ENCODE results near the gene KCTD4.

Gene KCTD4

DNA sequence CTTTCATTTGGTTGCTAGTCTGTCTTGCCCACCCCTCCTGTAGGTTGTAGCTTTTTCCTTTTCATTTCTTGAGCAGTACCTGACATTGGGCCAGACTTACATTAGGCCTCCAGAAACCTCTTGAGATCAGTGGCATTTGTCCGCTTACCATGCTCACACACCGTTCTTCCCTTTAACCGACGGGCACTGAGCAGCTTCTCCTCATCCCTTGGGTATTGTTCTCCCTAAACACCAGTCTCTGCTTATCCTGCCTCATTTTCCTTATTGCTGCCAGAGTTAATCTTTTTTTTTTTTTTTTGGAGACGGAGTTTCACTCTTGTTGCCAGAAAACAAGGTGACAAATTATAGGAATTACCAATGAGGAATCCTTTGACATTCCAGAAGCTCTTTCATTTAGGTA lies 27.2 kb upstream of the KCTD4 start:
- Histone ChIP-seq H3K9me3 (replicated peaks in 1 of 2; ENCODE audit: control insufficient read depth in 2 of 2, insufficient read depth in 1 of 2, low read depth in 1 of 2, low read length in 2 of 2) (no peaks in the 10 kb centered on the region), H3K9ac (ENCODE audit: low read depth, low read length, poor library complexity) (no peak overlapping the region), H2AFZ (ENCODE audit: low read length) (no peak overlapping the region), H3K4me3 (ENCODE audit: low read length in 2 of 2) (no peak overlapping the region), H2BK5ac (ENCODE audit: low read length) (no peak overlapping the region), H2BK15ac (ENCODE audit: low read length) (no peak overlapping the region), H3K4ac (ENCODE audit: low read length) (no peak overlapping the region), H3K14ac (ENCODE audit: low read length) (no peak overlapping the region), H3K23ac (ENCODE audit: low read depth, low read length, poor library complexity) (no peak overlapping the region), H3K36me3 (replicated peaks in 1 of 2; ENCODE audit: control insufficient read depth in 2 of 2, insufficient read depth in 2 of 2, low read length in 2 of 2) (peaks cover 0 to 4% of the 10 kb centered on the region in 2 donors), H4K91ac (ENCODE audit: low read depth, low read length, poor library complexity) (no peak overlapping the region), H3K18ac (ENCODE audit: low read length) (no peak overlapping the region), H2BK120ac (ENCODE audit: low read depth, low read length) (no peak overlapping the region), H3K27me3 (ENCODE audit: control insufficient read depth in 3 of 3, insufficient read depth in 3 of 3, low read depth in 1 of 3, low read length in 3 of 3) (no peaks in the 10 kb centered on the region), H3K79me1 (ENCODE audit: low read depth, low read length) (no peaks in the 10 kb centered on the region), H3K27ac (replicated peaks; ENCODE audit: low read length) (no peak overlapping the region), H3K4me1 (ENCODE audit: control insufficient read depth in 2 of 2, insufficient read depth in 1 of 2, low read depth in 1 of 2, low read length in 2 of 2) (no peaks in the 10 kb centered on the region), H4K8ac (ENCODE audit: low read depth, low read length) (no peak overlapping the region), H2AK5ac (ENCODE audit: low read depth, low read length) (no peak overlapping the region), H2BK12ac (ENCODE audit: low read length) (no peak overlapping the region), H3K4me2 (ENCODE audit: insufficient read depth, low read length, poor library complexity, severe bottlenecking) (no peak overlapping the region)
- no peak for DNase-seq (ENCODE audit: low spot score)
- no CpG with 5 or more reads among the region's 5 CpGs for WGBS, 2 donors (ENCODE audit: extremely low coverage in 2 of 2, insufficient read length in 2 of 2, insufficient replicate concordance in 1 of 2)

DNA sequence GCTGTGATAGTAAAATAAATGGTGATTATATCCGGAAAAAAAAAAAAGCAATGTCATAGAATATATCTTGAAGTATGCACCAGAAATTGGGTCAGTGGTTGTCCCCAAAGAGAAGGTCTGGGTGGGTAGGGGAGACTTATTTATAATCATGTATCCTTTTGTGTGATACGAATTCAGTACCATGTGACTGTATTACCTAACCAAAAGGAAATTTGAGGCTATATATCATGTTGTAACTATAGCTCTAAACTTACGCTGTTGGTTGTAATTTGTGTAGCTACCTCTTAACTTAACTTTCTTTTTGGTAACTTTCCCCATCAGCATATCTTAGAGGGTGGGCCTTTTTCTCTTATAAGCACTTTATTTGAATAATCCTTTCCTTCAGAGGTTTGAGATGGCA lies 25.2 kb upstream of the KCTD4 start:
- Histone ChIP-seq H2AK5ac (ENCODE audit: low read depth, low read length) (no peak overlapping the region), H4K91ac (ENCODE audit: low read depth, low read length, poor library complexity) (no peak overlapping the region), H3K9me3 (replicated peaks in 1 of 2; ENCODE audit: control insufficient read depth in 2 of 2, insufficient read depth in 1 of 2, low read depth in 1 of 2, low read length in 2 of 2) (no peaks in the 10 kb centered on the region), H3K79me1 (ENCODE audit: low read depth, low read length) (no peaks in the 10 kb centered on the region), H3K27me3 (ENCODE audit: control insufficient read depth in 3 of 3, insufficient read depth in 3 of 3, low read depth in 1 of 3, low read length in 3 of 3) (no peaks in the 10 kb centered on the region), H3K4me1 (ENCODE audit: control insufficient read depth in 2 of 2, insufficient read depth in 1 of 2, low read depth in 1 of 2, low read length in 2 of 2) (no peaks in the 10 kb centered on the region), H2BK120ac (ENCODE audit: low read depth, low read length) (no peak overlapping the region), H3K4me2 (ENCODE audit: insufficient read depth, low read length, poor library complexity, severe bottlenecking) (no peak overlapping the region), H3K27ac (replicated peaks; ENCODE audit: low read length) (no peak overlapping the region), H3K4ac (ENCODE audit: low read length) (no peak overlapping the region), H2AFZ (ENCODE audit: low read length) (no peak overlapping the region), H3K4me3 (ENCODE audit: low read length in 2 of 2) (no peak overlapping the region), H2BK15ac (ENCODE audit: low read length) (no peak overlapping the region), H3K23ac (ENCODE audit: low read depth, low read length, poor library complexity) (no peak overlapping the region), H4K8ac (ENCODE audit: low read depth, low read length) (no peak overlapping the region), H2BK5ac (ENCODE audit: low read length) (no peak overlapping the region), H3K18ac (ENCODE audit: low read length) (no peak overlapping the region), H3K36me3 (replicated peaks in 1 of 2; ENCODE audit: control insufficient read depth in 2 of 2, insufficient read depth in 2 of 2, low read length in 2 of 2) (peaks cover 0 to 4% of the 10 kb centered on the region in 2 donors), H3K9ac (ENCODE audit: low read depth, low read length, poor library complexity) (no peak overlapping the region), H3K14ac (ENCODE audit: low read length) (no peak overlapping the region), H2BK12ac (ENCODE audit: low read length) (no peak overlapping the region)
- no CpG with 5 or more reads among the region's 3 CpGs for WGBS, 2 donors (ENCODE audit: extremely low coverage in 2 of 2, insufficient read length in 2 of 2, insufficient replicate concordance in 1 of 2)
- no peak for DNase-seq (ENCODE audit: low spot score)

DNA sequence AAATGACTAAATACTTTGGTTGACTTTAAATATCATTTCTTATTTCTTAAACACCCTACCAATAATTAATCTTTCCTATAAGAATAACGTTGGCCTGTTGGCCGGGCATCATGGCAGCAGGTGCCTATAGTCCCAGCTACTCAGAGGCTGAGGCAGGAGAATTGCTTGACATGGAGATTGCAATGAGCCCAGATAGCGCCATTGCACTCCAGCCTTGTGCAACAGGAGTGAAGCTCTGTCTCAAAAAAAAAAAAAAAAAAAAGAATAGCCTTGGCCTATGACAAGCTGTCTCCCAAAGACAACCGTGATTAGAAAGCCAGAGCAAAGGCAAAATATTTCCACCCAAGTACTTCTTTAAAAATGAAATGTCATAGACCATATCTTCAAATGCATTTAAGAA lies 24.5 kb upstream of the KCTD4 start:
- Histone ChIP-seq H3K4me2 (ENCODE audit: insufficient read depth, low read length, poor library complexity, severe bottlenecking) (no peak overlapping the region), H2BK12ac (ENCODE audit: low read length) (no peak overlapping the region), H3K27me3 (ENCODE audit: control insufficient read depth in 3 of 3, insufficient read depth in 3 of 3, low read depth in 1 of 3, low read length in 3 of 3) (no peaks in the 10 kb centered on the region), H3K79me1 (ENCODE audit: low read depth, low read length) (no peaks in the 10 kb centered on the region), H3K4ac (ENCODE audit: low read length) (no peak overlapping the region), H2BK120ac (ENCODE audit: low read depth, low read length) (no peak overlapping the region), H2BK15ac (ENCODE audit: low read length) (no peak overlapping the region), H3K18ac (ENCODE audit: low read length) (no peak overlapping the region), H3K9ac (ENCODE audit: low read depth, low read length, poor library complexity) (no peak overlapping the region), H3K4me3 (ENCODE audit: low read length in 2 of 2) (no peak overlapping the region), H3K23ac (ENCODE audit: low read depth, low read length, poor library complexity) (no peak overlapping the region), H2BK5ac (ENCODE audit: low read length) (no peak overlapping the region), H2AFZ (ENCODE audit: low read length) (no peak overlapping the region), H4K91ac (ENCODE audit: low read depth, low read length, poor library complexity) (no peak overlapping the region), H2AK5ac (ENCODE audit: low read depth, low read length) (no peak overlapping the region), H3K27ac (replicated peaks; ENCODE audit: low read length) (no peak overlapping the region), H3K4me1 (ENCODE audit: control insufficient read depth in 2 of 2, insufficient read depth in 1 of 2, low read depth in 1 of 2, low read length in 2 of 2) (no peaks in the 10 kb centered on the region), H4K8ac (ENCODE audit: low read depth, low read length) (no peak overlapping the region), H3K36me3 (replicated peaks in 1 of 2; ENCODE audit: control insufficient read depth in 2 of 2, insufficient read depth in 2 of 2, low read length in 2 of 2) (peaks cover 0 to 4% of the 10 kb centered on the region in 2 donors), H3K14ac (ENCODE audit: low read length) (no peak overlapping the region), H3K9me3 (replicated peaks in 1 of 2; ENCODE audit: control insufficient read depth in 2 of 2, insufficient read depth in 1 of 2, low read depth in 1 of 2, low read length in 2 of 2) (no peaks in the 10 kb centered on the region)
- WGBS, 2 donors (ENCODE audit: extremely low coverage in 2 of 2, insufficient read length in 2 of 2, insufficient replicate concordance in 1 of 2), result no CpG with 5 or more reads among the region's 4 CpGs
- DNase-seq (ENCODE audit: low spot score), result no peak

DNA sequence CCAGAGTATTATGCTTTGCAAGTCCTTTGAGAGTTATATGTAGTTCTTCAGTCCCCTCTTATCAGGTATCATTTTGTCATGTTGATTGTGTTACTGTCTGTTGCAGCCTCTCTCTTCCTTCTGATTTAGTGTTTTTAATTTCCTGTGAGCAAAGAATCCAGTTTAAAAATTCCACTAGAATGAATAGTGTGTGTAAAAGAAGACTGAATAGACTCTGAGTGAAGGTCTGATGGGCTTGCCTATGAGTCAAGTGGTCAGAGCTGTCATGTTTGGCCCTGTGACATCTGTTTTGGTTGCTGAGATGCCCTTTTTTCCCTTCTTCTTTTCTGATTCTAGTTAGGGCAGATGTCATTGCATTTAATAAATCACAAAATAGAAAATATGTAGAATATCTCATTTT lies 23.3 kb upstream of the KCTD4 start:
- H3K18ac ChIP-seq (ENCODE audit: low read length), result no peak overlapping the region
- H3K9ac ChIP-seq (ENCODE audit: low read depth, low read length, poor library complexity), result no peak overlapping the region
- no peaks in the 10 kb centered on the region for H3K27me3 ChIP-seq (ENCODE audit: control insufficient read depth in 3 of 3, insufficient read depth in 3 of 3, low read depth in 1 of 3, low read length in 3 of 3)
- no peak overlapping the region for H3K23ac ChIP-seq (ENCODE audit: low read depth, low read length, poor library complexity)
- no peak overlapping the region for H4K91ac ChIP-seq (ENCODE audit: low read depth, low read length, poor library complexity)
- no peak overlapping the region for H3K4ac ChIP-seq (ENCODE audit: low read length)
- H2BK12ac ChIP-seq (ENCODE audit: low read length), result no peak overlapping the region
- H4K8ac ChIP-seq (ENCODE audit: low read depth, low read length), result no peak overlapping the region
- no peak overlapping the region for H2AK5ac ChIP-seq (ENCODE audit: low read depth, low read length)
- DNase-seq (ENCODE audit: low spot score), result no peak
- no peak overlapping the region for H3K4me3 ChIP-seq (ENCODE audit: low read length in 2 of 2)
- no peak overlapping the region for H2BK5ac ChIP-seq (ENCODE audit: low read length)
- peaks cover under 1% of the 10 kb centered on the region in 2 donors for H3K4me1 ChIP-seq (ENCODE audit: control insufficient read depth in 2 of 2, insufficient read depth in 1 of 2, low read depth in 1 of 2, low read length in 2 of 2)
- no peak overlapping the region for H3K4me2 ChIP-seq (ENCODE audit: insufficient read depth, low read length, poor library complexity, severe bottlenecking)
- peaks cover 0 to 4% of the 10 kb centered on the region in 2 donors for H3K36me3 ChIP-seq (replicated peaks in 1 of 2; ENCODE audit: control insufficient read depth in 2 of 2, insufficient read depth in 2 of 2, low read length in 2 of 2)
- H2BK120ac ChIP-seq (ENCODE audit: low read depth, low read length), result no peak overlapping the region
- H3K14ac ChIP-seq (ENCODE audit: low read length), result no peak overlapping the region
- H3K9me3 ChIP-seq (replicated peaks in 1 of 2; ENCODE audit: control insufficient read depth in 2 of 2, insufficient read depth in 1 of 2, low read depth in 1 of 2, low read length in 2 of 2), result no peaks in the 10 kb centered on the region
- no peak overlapping the region for H2AFZ ChIP-seq (ENCODE audit: low read length)
- H3K79me1 ChIP-seq (ENCODE audit: low read depth, low read length), result no peaks in the 10 kb centered on the region
- H3K27ac ChIP-seq (replicated peaks; ENCODE audit: low read length), result no peak overlapping the region
- no peak overlapping the region for H2BK15ac ChIP-seq (ENCODE audit: low read length)
